HepG2 (cell line): Measurements from ENCODE around the gene ZNF341. TPM values are rescaled to one million over a fixed set of nuclear protein-coding genes. Genes with fewer than 3 reads are reported as not detected.
A peak's percentile ranks its signal among the peaks of the same experiment; 100 is the strongest.

ENCODE experiments used
- CENPX ChIP-seq: sonication (generic); formaldehyde crosslinking; IDR thresholded peaks from 2 replicates; pipeline ENCODE4 v1.9.0; 2021; ENCODE audit warnings: mild to moderate bottlenecking, missing genetic modification reagents, moderate library complexity
- HMG20A ChIP-seq: IDR thresholded peaks from 2 replicates; pipeline ENCODE4 v1.6.1; 2016; ENCODE audit warnings: borderline replicate concordance
- HMGA1 ChIP-seq: sonication (generic); formaldehyde crosslinking; conservative IDR thresholded peaks from 2 replicates; pipeline ENCODE4 v1.4.0; 2020; ENCODE audit warnings: missing genetic modification reagents
- HNF4A ChIP-seq: sonication (generic); formaldehyde crosslinking; IDR thresholded peaks from 2 replicates; pipeline ENCODE4 v1.4.0; 2020; ENCODE audit warnings: missing genetic modification reagents
- KDM5B ChIP-seq: sonication (generic); formaldehyde crosslinking; IDR thresholded peaks from 2 replicates; pipeline ENCODE4 v1.4.0; 2020; ENCODE audit warnings: missing genetic modification reagents, mild to moderate bottlenecking, borderline replicate concordance
- NR2C2 ChIP-seq: sonication (generic); formaldehyde crosslinking; IDR thresholded peaks from 2 replicates; pipeline ENCODE4 v1.4.0; 2020; ENCODE audit warnings: missing genetic modification reagents, mild to moderate bottlenecking, moderate library complexity, borderline replicate concordance
- PLRG1 ChIP-seq: fragments of 450-650 bp; conservative IDR thresholded peaks from 2 replicates; pipeline ENCODE4 v1.6.1; 2016
- SALL1 ChIP-seq: sonication (generic); formaldehyde crosslinking; IDR thresholded peaks from 2 replicates; pipeline ENCODE4 v1.8.0; 2022; ENCODE audit warnings: mild to moderate bottlenecking, missing genetic modification reagents
- SATB2 ChIP-seq: sonication (generic); formaldehyde crosslinking; IDR thresholded peaks from 2 replicates; pipeline ENCODE4 v1.5.0; 2020; ENCODE audit warnings: missing genetic modification reagents
- SOX13 ChIP-seq, 3 experiments: fragments of 450-650 bp in 1 of 3; sonication (generic) in 1 of 3; formaldehyde crosslinking in 1 of 3; IDR thresholded peaks in 2 of 3; conservative IDR thresholded peaks in 1 of 3; 2 replicates each; pipeline versions ENCODE4 v1.5.0 to v1.6.1; 2016 to 2020; ENCODE audit warnings: antibody characterized with exemption in 1 of 3, mild to moderate bottlenecking in 1 of 3, missing compliant biosample characterization in 1 of 3, missing genetic modification reagents in 1 of 3, moderate library complexity in 1 of 3
- STAG1 ChIP-seq: sonication (generic); formaldehyde crosslinking; IDR thresholded peaks from 2 replicates; pipeline ENCODE4 v1.4.0; 2020; ENCODE audit warnings: missing genetic modification reagents
- TAF15 ChIP-seq: fragments of 200-400 bp; formaldehyde crosslinking; IDR thresholded peaks from one replicate; pipeline ENCODE4 v1.6.1; 2018; ENCODE audit warnings: mild to moderate bottlenecking, low read depth, low read length; ENCODE audit not compliant: poor library complexity, severe bottlenecking
- TBX2 ChIP-seq: sonication (generic); formaldehyde crosslinking; IDR thresholded peaks from 2 replicates; pipeline ENCODE4 v1.5.0; 2020; ENCODE audit warnings: missing genetic modification reagents, mild to moderate bottlenecking, borderline replicate concordance
- WIZ ChIP-seq: sonication (generic); formaldehyde crosslinking; IDR thresholded peaks from 2 replicates; pipeline ENCODE4 v1.5.1; 2020; ENCODE audit warnings: mild to moderate bottlenecking, missing genetic modification reagents
- ZFX ChIP-seq: sonication (generic); formaldehyde crosslinking; IDR thresholded peaks from 2 replicates; pipeline ENCODE4 v1.4.0; 2020; ENCODE audit warnings: mild to moderate bottlenecking, low read depth, missing genetic modification reagents, moderate library complexity
- ZNF552 ChIP-seq: sonication (generic); formaldehyde crosslinking; IDR thresholded peaks from 2 replicates; pipeline ENCODE4 v1.9.0; 2022; ENCODE audit warnings: missing genetic modification reagents, mild to moderate bottlenecking, borderline replicate concordance
- ZNF556 ChIP-seq: sonication (generic); formaldehyde crosslinking; IDR thresholded peaks from 2 replicates; pipeline ENCODE4 v1.4.0; 2020; ENCODE audit warnings: mild to moderate bottlenecking, missing genetic modification reagents, borderline replicate concordance
- ZNF589 ChIP-seq: sonication (generic); formaldehyde crosslinking; conservative IDR thresholded peaks from 2 replicates; pipeline ENCODE4 v1.8.0; 2022; ENCODE audit warnings: mild to moderate bottlenecking, moderate library complexity, missing genetic modification reagents
- ZNF788 ChIP-seq: sonication (generic); formaldehyde crosslinking; IDR thresholded peaks from 2 replicates; pipeline ENCODE4 v1.5.0; 2020; ENCODE audit warnings: mild to moderate bottlenecking, missing genetic modification reagents, borderline replicate concordance
- ZSCAN20 ChIP-seq: sonication (generic); formaldehyde crosslinking; IDR thresholded peaks from 2 replicates; pipeline ENCODE4 v1.4.0; 2020; ENCODE audit warnings: missing genetic modification reagents, mild to moderate bottlenecking, borderline replicate concordance
- polyA plus RNA-seq, 8 experiments: library from polyadenylated mRNA; depleted of rRNA in 3 of 8; stranded (reverse) in 7 of 8; unstranded in 1 of 8; fragments of >200 nt; fragmentation: Illumina TruSeq in 4 of 8; extraction: Trizol in 4 of 8; gene quantifications; 2 replicates each; pipeline versions ENCODE4 v1.2.1 to v1.2.3, GENCODE V29; 2011 to 2016; ENCODE audit warnings: low read depth in 4 of 8, missing spikeins in 1 of 8, mixed read lengths in 1 of 8; ENCODE audit not compliant: insufficient read depth in 1 of 8
- total RNA-seq, 5 experiments: library from RNA; depleted of rRNA; stranded (reverse); fragments of >200 nt; fragmentation: Illumina TruSeq; extraction: Trizol; gene quantifications; 2 replicates each; pipeline ENCODE4 v1.2.3, GENCODE V29; 2016; ENCODE audit warnings: low read depth in 1 of 5
- TF ChIP-seq, protein P1 (sequence below): sonication (generic); formaldehyde crosslinking; IDR thresholded peaks from 2 replicates; pipeline ENCODE4 v1.5.1; 2020; ENCODE audit warnings: missing genetic modification reagents, mild to moderate bottlenecking, borderline replicate concordance
- TF ChIP-seq, protein P2 (sequence below): IDR thresholded peaks from 2 replicates; pipeline ENCODE4 v1.6.1; 2016
- TF ChIP-seq, protein P3 (sequence below): sonication (generic); formaldehyde crosslinking; IDR thresholded peaks from 2 replicates; pipeline ENCODE4 v1.8.1; 2022; ENCODE audit warnings: mild to moderate bottlenecking, missing genetic modification reagents
- TF ChIP-seq, protein P4 (sequence below): sonication (generic); formaldehyde crosslinking; IDR thresholded peaks from 2 replicates; pipeline ENCODE4 v1.5.0; 2020; ENCODE audit warnings: mild to moderate bottlenecking, missing genetic modification reagents, moderate library complexity

The ZNF341 gene
- total and polyA plus RNA-seq, 2 of the 13 experiments (the other 11 are each of a cell fraction or from before 2014, with no cell fraction given): 1.1 to 2.2 TPM

DNA sequence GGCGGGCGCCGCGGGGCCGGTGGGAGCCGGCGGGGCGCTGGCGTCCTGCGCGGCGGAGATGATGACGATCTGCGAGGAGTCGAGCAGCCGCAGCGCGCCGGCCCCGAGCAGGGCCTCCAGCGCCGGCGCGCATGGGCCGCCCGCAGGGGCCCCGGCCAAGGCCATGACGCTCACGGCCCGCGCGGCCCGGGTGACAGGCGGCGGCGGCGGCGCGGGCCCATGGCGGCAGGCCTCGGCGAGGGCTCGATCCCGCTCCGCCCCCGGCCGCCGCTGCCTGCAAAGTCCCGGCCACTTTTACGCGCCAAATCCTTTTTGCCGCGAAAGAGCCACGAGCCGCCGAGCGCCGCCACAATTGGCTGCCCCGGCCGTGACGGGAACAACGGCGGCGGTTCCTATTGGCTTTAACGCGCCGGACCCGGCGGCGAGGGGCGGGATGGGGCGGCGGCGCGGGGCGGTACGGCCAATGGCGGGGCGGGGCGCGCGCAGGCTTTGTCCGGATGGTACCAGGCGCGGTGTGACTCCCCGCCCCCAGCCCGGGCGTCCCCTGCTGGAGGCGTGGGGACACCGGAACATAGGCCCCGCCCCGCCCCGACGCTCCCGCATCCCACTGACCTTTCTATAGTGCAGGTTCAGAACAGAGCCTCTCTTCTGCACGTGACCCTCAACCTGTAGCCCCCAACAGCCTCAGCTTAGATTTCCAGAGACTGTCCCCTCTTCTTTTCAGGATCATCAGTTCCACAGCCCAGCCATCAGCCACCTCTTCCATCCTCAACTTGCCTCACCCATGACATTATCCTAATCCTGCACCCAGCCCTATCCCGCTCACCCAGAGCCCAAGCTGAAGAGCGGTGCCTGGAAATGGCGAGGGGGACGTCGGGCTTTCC, 45.5 kb upstream of the ZNF341 start, which contains the start of gene E2F1 (continued):
- TF ChIP-seq, protein P1, sequence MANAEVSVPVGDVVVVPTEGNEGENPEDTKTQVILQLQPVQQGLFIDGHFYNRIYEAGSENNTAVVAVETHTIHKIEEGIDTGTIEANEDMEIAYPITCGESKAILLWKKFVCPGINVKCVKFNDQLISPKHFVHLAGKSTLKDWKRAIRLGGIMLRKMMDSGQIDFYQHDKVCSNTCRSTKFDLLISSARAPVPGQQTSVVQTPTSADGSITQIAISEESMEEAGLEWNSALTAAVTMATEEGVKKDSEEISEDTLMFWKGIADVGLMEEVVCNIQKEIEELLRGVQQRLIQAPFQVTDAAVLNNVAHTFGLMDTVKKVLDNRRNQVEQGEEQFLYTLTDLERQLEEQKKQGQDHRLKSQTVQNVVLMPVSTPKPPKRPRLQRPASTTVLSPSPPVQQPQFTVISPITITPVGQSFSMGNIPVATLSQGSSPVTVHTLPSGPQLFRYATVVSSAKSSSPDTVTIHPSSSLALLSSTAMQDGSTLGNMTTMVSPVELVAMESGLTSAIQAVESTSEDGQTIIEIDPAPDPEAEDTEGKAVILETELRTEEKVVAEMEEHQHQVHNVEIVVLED (CRISPR knock-in tag): peak; percentile 66
- TF ChIP-seq KDM5B (peak; percentile 77; the same call in 1 of the 2 replicates), TAF15 (no peak), STAG1 (peak; percentile 10; the same call in 1 of the 2 replicates), ZSCAN20 (CRISPR knock-in tag) (peak; percentile 82; the same call in 1 of the 2 replicates), ZNF788 (CRISPR knock-in tag) (peak; percentile 89; the same call in 1 of the 2 replicates), CENPX (CRISPR knock-in tag) (no peak), HMG20A (CRISPR knock-in tag) (no peak), ZFX (CRISPR knock-in tag) (peak; percentile 65), WIZ (CRISPR knock-in tag) (no peak), HNF4A (no peak), SOX13 (IDR thresholded peaks at IDR 0.05) (no peak; the same call in 1 of the 2 replicates), SOX13 (CRISPR knock-in tag; conservative IDR thresholded peaks at IDR 0.05 in 1 of 2, IDR thresholded peaks at IDR 0.05 in 1 of 2) (peak in 1 of 2 experiments; percentile 50; a peak in 1 of 4 replicates), ZNF589 (CRISPR knock-in tag) (peak; percentile 77), NR2C2 (CRISPR knock-in tag) (no peak; the same call in 1 of the 2 replicates), SALL1 (CRISPR knock-in tag) (peak; percentile 90), TBX2 (CRISPR knock-in tag) (peak; percentile 90), HMGA1 (CRISPR knock-in tag) (no peak), SATB2 (CRISPR knock-in tag) (no peak; the same call in 1 of the 2 replicates), ZNF552 (CRISPR knock-in tag) (no peak), ZNF556 (CRISPR knock-in tag) (0 out of 2 replicates have a peak, but pooled peaks have one; percentile 53), PLRG1 (no peak)
- TF ChIP-seq, protein P2, sequence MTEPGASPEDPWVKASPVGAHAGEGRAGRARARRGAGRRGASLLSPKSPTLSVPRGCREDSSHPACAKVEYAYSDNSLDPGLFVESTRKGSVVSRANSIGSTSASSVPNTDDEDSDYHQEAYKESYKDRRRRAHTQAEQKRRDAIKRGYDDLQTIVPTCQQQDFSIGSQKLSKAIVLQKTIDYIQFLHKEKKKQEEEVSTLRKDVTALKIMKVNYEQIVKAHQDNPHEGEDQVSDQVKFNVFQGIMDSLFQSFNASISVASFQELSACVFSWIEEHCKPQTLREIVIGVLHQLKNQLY (CRISPR knock-in tag): peak; percentile 85
- TF ChIP-seq, protein P3, sequence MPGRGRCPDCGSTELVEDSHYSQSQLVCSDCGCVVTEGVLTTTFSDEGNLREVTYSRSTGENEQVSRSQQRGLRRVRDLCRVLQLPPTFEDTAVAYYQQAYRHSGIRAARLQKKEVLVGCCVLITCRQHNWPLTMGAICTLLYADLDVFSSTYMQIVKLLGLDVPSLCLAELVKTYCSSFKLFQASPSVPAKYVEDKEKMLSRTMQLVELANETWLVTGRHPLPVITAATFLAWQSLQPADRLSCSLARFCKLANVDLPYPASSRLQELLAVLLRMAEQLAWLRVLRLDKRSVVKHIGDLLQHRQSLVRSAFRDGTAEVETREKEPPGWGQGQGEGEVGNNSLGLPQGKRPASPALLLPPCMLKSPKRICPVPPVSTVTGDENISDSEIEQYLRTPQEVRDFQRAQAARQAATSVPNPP (CRISPR knock-in tag): peak; percentile 95
- TF ChIP-seq, protein P4, sequence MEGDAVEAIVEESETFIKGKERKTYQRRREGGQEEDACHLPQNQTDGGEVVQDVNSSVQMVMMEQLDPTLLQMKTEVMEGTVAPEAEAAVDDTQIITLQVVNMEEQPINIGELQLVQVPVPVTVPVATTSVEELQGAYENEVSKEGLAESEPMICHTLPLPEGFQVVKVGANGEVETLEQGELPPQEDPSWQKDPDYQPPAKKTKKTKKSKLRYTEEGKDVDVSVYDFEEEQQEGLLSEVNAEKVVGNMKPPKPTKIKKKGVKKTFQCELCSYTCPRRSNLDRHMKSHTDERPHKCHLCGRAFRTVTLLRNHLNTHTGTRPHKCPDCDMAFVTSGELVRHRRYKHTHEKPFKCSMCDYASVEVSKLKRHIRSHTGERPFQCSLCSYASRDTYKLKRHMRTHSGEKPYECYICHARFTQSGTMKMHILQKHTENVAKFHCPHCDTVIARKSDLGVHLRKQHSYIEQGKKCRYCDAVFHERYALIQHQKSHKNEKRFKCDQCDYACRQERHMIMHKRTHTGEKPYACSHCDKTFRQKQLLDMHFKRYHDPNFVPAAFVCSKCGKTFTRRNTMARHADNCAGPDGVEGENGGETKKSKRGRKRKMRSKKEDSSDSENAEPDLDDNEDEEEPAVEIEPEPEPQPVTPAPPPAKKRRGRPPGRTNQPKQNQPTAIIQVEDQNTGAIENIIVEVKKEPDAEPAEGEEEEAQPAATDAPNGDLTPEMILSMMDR: peak; percentile 82
